Nephron progenitor cell (in vitro differentiated cells): ENCODE measurements around the gene SFRP2.

Source experiments
- DNase-seq: peaks from one replicate; pipeline ENCODE4 v3.0.0; 2021
- H3K27ac Mint-ChIP-seq: 2 replicates; pipeline ENCODE4 v1.8.0; 2021; ENCODE audit warnings: mild to moderate bottlenecking, moderate library complexity, mixed read lengths
- H3K27me3 Mint-ChIP-seq: 2 replicates; pipeline ENCODE4 v1.8.0; 2021; ENCODE audit warnings: mild to moderate bottlenecking, low read depth, mixed read lengths; ENCODE audit not compliant: poor library complexity
- H3K36me3 Mint-ChIP-seq: 2 replicates; pipeline ENCODE4 v1.8.0; 2021; ENCODE audit warnings: low read depth, mixed read lengths
- H3K4me1 Mint-ChIP-seq: 2 replicates; pipeline ENCODE4 v1.8.0; 2021; ENCODE audit warnings: mixed read lengths
- H3K4me3 Mint-ChIP-seq: 2 replicates; pipeline ENCODE4 v1.8.0; 2021; ENCODE audit warnings: mild to moderate bottlenecking, moderate library complexity, mixed read lengths
- H3K9me3 Mint-ChIP-seq: 2 replicates; pipeline ENCODE4 v1.8.0; 2021; ENCODE audit warnings: mild to moderate bottlenecking, moderate library complexity, mixed read lengths
- CTCF ChIP-seq: fragments of 200-600 bp; sonication (generic); IDR thresholded peaks from 2 replicates; pipeline ENCODE4 v1.5.0; 2021; ENCODE audit warnings: antibody characterized with exemption

Gene SFRP2

DNA sequence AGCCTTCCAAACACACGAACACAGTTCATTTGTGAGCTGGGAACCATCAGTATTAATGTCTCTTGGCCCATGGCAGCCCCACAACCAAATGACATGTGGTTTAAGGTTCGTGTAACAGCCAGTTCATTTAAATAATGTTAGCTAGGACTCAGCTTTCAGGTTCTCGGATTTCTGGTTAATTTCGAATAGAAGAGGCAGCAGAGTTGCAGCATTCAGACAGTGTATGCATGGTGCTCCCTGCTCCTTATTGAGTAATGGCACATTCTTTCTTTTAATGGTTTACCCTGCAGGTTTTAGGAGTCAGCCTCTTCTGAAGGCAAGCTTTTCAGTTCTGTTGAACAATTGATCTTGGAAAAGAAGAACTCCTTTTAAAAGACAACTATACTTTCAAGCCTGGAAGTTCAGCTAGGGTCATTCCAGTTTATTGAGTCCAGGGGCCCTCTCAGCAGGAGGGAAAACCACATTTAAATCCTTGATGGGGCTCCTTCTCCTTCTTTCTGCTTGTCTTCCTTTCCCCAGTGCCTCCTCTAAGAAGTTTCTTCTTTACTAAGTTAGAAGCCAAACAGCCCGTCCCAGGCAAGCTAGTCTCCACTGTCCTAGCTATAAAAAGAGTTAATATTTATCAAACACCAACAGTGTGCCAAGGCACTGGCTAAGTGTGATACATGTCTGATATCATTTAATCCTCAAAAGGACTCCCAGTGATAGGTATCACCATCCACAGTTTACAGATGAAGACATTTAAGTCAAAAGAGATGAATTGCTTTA is 24.1 kb downstream of the SFRP2 start:
- H3K9me3 Mint-ChIP-seq: peaks cover 8% of the 10 kb centered on the region
- H3K27me3 Mint-ChIP-seq: peaks cover 4% of the 10 kb centered on the region
- H3K36me3 Mint-ChIP-seq: peaks cover 20% of the 10 kb centered on the region
- peak overlapping the region; percentile 50 for H3K4me3 Mint-ChIP-seq
- TF ChIP-seq CTCF: no peak
- DNase-seq: no peak
- peaks cover 40% of the 10 kb centered on the region for H3K4me1 Mint-ChIP-seq
- peak overlapping the region; percentile 91 for H3K27ac Mint-ChIP-seq

DNA sequence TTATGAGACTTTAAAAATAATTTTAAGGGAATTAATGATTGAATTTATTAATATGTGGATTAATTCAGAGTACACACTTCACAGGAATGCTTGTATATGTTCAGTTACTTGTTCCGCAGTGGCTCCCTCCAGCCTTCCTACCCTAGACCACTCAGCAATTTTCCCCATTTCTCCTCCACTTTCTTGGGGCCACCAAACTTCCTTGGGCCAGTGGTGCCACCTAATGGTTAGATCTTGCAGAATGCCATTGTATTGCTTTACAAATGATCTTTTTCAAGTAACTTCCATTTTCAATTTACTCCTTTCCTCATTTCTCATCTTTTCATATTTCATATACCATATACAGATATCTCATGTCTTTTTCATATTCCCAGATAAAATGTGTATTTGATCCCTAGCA is 25.5 kb downstream of the SFRP2 start:
- peaks cover 12% of the 10 kb centered on the region for H3K27me3 Mint-ChIP-seq
- H3K27ac Mint-ChIP-seq: peak overlapping the region; percentile 71
- peaks cover 48% of the 10 kb centered on the region for H3K4me1 Mint-ChIP-seq
- H3K9me3 Mint-ChIP-seq: peaks cover 8% of the 10 kb centered on the region
- no peak overlapping the region for H3K4me3 Mint-ChIP-seq
- TF ChIP-seq CTCF: no peak
- peaks cover 20% of the 10 kb centered on the region for H3K36me3 Mint-ChIP-seq
- no peak for DNase-seq

GRCh38 chr4:153759407-153760316 is 29.2 kb downstream of the SFRP2 start, which contains the start of gene RNF175:
RNF175 (minus strand) TSS chr4:153760024; CDS start chr4:153759862, 162 bp downstream.
- Mint-ChIP-seq H3K4me1 (peaks cover 44% of the 10 kb centered on the region), H3K27ac (no peak within 1 kb of the TSS), H3K9me3 (peaks cover 3% of the 10 kb centered on the region), H3K27me3 (peaks cover 27% of the 10 kb centered on the region), H3K36me3 (peaks cover 20% of the 10 kb centered on the region), H3K4me3 (peak within 1 kb of the TSS; percentile 79)
- no peak for TF ChIP-seq CTCF
- peak; percentile 74 for DNase-seq

DNA sequence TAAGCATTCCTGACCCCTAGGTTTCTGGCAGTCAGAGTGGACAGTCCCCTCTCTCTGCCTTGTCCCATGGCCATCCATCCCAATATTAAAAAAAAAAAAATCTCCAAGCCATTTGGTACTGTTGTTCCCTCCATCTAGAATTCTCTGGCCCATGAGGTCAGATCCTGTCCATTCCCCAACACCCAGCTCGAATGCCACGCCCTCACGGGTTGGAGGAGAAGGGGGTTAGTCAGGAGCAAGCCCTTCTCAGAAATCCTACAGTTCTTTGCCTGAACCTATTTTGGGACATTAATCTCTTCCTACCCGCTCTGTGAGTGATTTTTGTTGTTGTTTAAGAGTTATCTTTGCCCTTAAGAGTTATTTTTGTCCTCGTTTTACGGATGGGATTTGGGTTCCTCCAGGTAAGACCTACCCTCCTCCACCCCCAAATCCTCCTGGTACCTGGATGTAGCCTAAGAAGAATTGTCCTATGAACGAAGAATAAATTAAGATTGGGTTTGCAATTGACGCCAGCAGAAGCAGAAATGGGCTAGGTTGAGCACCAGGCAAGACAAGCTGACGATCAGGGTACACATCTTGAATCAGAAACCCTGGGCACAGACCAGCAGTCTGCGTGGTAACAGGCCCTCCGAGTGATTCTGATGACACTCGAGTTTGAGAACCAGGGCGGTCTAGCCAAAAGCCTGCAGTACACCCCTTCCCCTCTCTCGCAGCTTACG is 30.0 kb downstream of the SFRP2 start:
- peaks cover 31% of the 10 kb centered on the region for H3K27me3 Mint-ChIP-seq
- H3K27ac Mint-ChIP-seq: no peak overlapping the region
- H3K9me3 Mint-ChIP-seq: peaks cover 10% of the 10 kb centered on the region
- peak overlapping the region; percentile 79 for H3K4me3 Mint-ChIP-seq
- no peak for DNase-seq
- no peak for TF ChIP-seq CTCF
- peaks cover 28% of the 10 kb centered on the region for H3K36me3 Mint-ChIP-seq
- peaks cover 36% of the 10 kb centered on the region for H3K4me1 Mint-ChIP-seq

GRCh38 chr4:153758136-153758535 is 30.7 kb downstream of the SFRP2 start:
- H3K27ac Mint-ChIP-seq: no peak overlapping the region

More at GRCh38 chr4:153758136-153758535, 30.7 kb downstream of the SFRP2 start:
- Mint-ChIP-seq H3K36me3 (peaks cover 29% of the 10 kb centered on the region), H3K27me3 (peaks cover 33% of the 10 kb centered on the region), H3K9me3 (peaks cover 11% of the 10 kb centered on the region), H3K4me3 (peak overlapping the region; percentile 79), H3K4me1 (peaks cover 29% of the 10 kb centered on the region)
- no peak for TF ChIP-seq CTCF
- no peak for DNase-seq
